ENCODE results near the gene ETHE1. TPM values are rescaled to one million over a fixed set of nuclear protein-coding genes. Genes with fewer than 3 reads are reported as not detected.

Gene ETHE1, protein sequence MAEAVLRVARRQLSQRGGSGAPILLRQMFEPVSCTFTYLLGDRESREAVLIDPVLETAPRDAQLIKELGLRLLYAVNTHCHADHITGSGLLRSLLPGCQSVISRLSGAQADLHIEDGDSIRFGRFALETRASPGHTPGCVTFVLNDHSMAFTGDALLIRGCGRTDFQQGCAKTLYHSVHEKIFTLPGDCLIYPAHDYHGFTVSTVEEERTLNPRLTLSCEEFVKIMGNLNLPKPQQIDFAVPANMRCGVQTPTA
- total RNA-seq (10 to 100 TPM; 23.9 to 24.8 TPM), polyA plus RNA-seq (10 to 100 TPM; 62.0 to 78.7 (median 64.5) TPM), total RNA-seq (13.2 to 33.2 (median 21.1) reads per million in 6 experiments)

- peaks cover 0 to 2% (median 0%) of the 10 kb centered on the region in 3 donors for H3K36me3 Mint-ChIP-seq
- H3K4me1 Mint-ChIP-seq: peaks cover 10 to 38% (median 28%) of the 10 kb centered on the region in 4 donors
- peak within 1 kb of the TSS; percentile 75 to 97 (median 90) for H3K27ac Mint-ChIP-seq
- POLR2A ChIA-PET: interaction anchor here (0.7 to 3.0 kb wide), 6 partner anchors 7 to 89 kb away, joined by 3 to 21 read pairs (median 4); partner anchors contain the start of genes IRGQ and ZNF576
- no peaks in the 10 kb centered on the region for H3K27me3 Mint-ChIP-seq
- H3K9me3 Mint-ChIP-seq: no peaks in the 10 kb centered on the region
- peak; percentile 72 to 87 for ATAC-seq
- peak; percentile 35 to 75 (median 61) for DNase-seq
- peak within 1 kb of the TSS; percentile 73 to 94 (median 79) for H3K4me3 Mint-ChIP-seq
These were observed at the start of gene ETHE1 for GRCh38 chr19:43526884-43527859. Gene ETHE1 (minus strand): TSS chr19:43527201. CDS start chr19:43527177, 24 bp downstream.

- no peaks in the 10 kb centered on the region for H3K27me3 Mint-ChIP-seq
- H3K9me3 Mint-ChIP-seq: no peaks in the 10 kb centered on the region
- peaks cover 0 to 15% (median 0%) of the 10 kb centered on the region in 3 donors for H3K36me3 Mint-ChIP-seq
- H3K27ac Mint-ChIP-seq: peak overlapping the region in 9 of 10 donors; percentile 87 to 100 (median 99)
- H3K4me1 Mint-ChIP-seq: peaks cover 25 to 67% (median 55%) of the 10 kb centered on the region in 4 donors
- ATAC-seq (no peak), DNase-seq (peak in 1 of 10 donors; percentile 23)
- POLR2A ChIA-PET: interaction anchor here (1.1 to 4.7 kb wide), 3 partner anchors 14 to 20 kb away, joined by 3 to 55 read pairs (median 9); partner anchors contain the start of genes IRGQ and ZNF576
- peak overlapping the region; percentile 57 to 99 (median 96) for H3K4me3 Mint-ChIP-seq
These were observed 49.2 kb upstream of the ETHE1 start for GRCh38 chr19:43575955-43576878.

DNA sequence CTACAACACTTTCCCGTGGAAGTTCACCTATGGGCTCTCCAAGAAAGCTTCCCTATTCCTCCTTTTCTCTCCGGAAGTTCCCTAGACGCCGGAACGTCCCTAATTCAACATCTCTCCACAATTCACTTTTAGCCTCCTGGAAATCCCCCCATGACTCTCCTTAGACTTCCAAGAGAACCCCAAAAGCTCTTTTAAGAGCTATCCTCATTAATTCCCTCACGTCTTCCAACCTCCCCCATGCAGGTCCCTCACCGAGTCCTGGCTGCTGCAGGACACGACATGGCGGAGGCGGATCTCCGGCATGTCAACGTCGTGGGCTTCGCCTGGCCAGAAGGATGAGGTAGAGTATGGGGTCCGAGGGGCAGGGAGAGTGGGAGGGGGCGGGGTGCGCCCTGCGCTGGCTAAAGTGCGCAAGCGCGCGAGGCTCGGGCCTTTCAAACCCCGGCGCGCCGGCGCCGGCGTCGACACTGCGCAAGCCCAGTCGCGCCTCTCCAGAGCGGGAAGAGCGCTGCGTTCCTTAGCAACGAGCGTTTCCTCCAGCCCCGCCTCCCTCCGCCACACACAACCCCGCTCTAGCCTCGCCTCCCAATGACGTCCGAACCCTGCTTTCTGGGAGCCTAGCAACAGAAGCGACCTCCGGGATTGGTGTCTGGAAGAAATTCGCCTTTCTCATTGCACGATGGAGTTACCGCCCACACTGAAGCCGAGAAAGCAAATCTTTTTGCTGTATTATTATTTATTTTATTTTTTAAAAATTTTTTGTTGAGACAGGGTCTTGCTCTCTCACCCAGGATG lies 48.4 kb upstream of the ETHE1 start, which contains the start of the genes PINLYP and XRCC1:
Gene PINLYP (plus strand): TSS at position 646 of the 795 bp plus-strand sequence. CDS start 1,391 bp downstream, outside the sequence.
Gene XRCC1 (minus strand): TSS at position 372 of the 795 bp plus-strand sequence. CDS start 69 bp downstream, at position 303.
- H3K4me1 Mint-ChIP-seq: peaks cover 29 to 69% (median 63%) of the 10 kb centered on the region in 4 donors
- no peaks in the 10 kb centered on the region for H3K9me3 Mint-ChIP-seq
- peak; percentile 86 to 99 (median 97) for DNase-seq
- H3K27ac Mint-ChIP-seq: peak within 1 kb of the TSS; percentile 87 to 100 (median 98)
- H3K36me3 Mint-ChIP-seq: peaks cover 0 to 19% (median 0%) of the 10 kb centered on the region in 3 donors
- H3K27me3 Mint-ChIP-seq: no peaks in the 10 kb centered on the region
- POLR2A ChIA-PET: interaction anchor here (0.6 to 4.7 kb wide), 9 partner anchors 11 to 112 kb away, joined by 3 to 55 read pairs (median 4); partner anchors contain the start of genes IRGQ and ZNF576
- H3K4me3 Mint-ChIP-seq: peak within 1 kb of the TSS; percentile 91 to 99 (median 96)
- peak; percentile 95 to 98 for ATAC-seq

DNA sequence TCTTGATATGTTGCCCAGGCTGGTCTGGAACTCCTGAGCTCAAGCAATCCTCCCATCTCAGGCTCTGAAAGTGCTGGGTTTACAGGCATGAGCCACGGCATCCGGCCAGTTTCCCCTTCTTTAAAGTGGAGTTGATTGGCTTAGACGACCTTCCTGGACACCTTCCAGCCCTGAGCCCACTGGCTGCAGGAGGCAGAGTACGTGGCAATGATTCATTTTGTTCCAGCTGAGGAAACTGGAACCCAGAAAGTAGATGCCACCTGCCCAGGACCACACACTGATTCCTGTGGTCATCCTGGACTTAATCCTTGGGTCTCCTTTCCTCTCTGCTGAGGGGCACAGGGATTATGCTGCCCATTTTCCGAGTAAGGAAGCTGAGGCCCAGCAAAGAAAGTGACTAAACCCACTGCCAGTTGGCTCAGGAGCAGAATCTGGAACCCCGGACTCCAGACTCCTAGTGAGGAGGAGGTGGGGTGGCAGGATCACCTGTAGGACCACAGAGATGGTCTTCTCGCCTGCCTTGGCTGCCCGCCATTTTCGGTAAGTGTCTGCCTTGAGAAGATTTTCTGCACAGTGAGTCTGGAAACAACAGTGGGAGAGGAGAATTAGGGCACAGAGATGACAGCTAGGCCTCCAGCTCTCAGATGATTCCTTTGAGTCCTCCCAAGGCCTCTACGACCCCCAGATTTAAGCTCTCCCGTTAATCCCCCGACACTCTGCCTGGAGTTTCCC lies 47.6 kb upstream of the ETHE1 start:
- H3K27me3 Mint-ChIP-seq: no peaks in the 10 kb centered on the region
- DNase-seq (no peak), ATAC-seq (no peak)
- H3K4me1 Mint-ChIP-seq: peaks cover 26 to 68% (median 63%) of the 10 kb centered on the region in 4 donors
- H3K9me3 Mint-ChIP-seq: no peaks in the 10 kb centered on the region
- POLR2A ChIA-PET: interaction anchor here (0.6 to 4.7 kb wide), 10 partner anchors 11 to 111 kb away, joined by 3 to 55 read pairs (median 4); partner anchors contain the start of genes IRGQ and ZNF576
- peak overlapping the region; percentile 87 to 100 (median 98) for H3K27ac Mint-ChIP-seq
- H3K36me3 Mint-ChIP-seq: peaks cover 0 to 20% (median 0%) of the 10 kb centered on the region in 3 donors
- H3K4me3 Mint-ChIP-seq: peak overlapping the region; percentile 91 to 99 (median 96)

DNA sequence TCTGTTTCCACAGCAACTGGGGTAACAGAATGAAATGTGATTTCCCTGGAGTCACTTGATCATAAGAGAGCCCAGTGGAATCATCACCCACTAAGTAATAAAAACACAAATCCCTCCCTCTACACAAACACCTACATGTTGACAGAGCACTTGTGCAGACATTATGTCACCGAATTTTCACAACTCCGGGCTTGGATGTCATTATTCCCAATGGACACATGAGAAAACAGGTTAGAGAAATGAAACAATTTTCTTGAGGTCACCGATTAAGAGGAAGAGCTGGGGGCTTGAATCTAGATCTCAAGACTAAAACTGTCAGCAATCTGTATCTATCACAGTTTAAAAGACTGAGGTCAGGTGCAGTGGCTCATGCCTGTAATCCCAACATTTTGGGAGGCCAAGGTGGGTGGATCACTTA lies 45.2 kb upstream of the ETHE1 start:
- peak overlapping the region in 4 of 10 donors; percentile 9 to 47 (median 31) for H3K4me3 Mint-ChIP-seq
- H3K36me3 Mint-ChIP-seq: peaks cover 0 to 24% (median 0%) of the 10 kb centered on the region in 3 donors
- H3K27ac Mint-ChIP-seq: peak overlapping the region; percentile 12 to 79 (median 66)
- ATAC-seq (no peak), DNase-seq (no peak)
- peaks cover 24 to 62% (median 55%) of the 10 kb centered on the region in 4 donors for H3K4me1 Mint-ChIP-seq
- no peaks in the 10 kb centered on the region for H3K9me3 Mint-ChIP-seq
- H3K27me3 Mint-ChIP-seq: no peaks in the 10 kb centered on the region
- POLR2A ChIA-PET: interaction anchor here (0.8 to 4.7 kb wide), 2 partner anchors 11 to 24 kb away, joined by 3 to 55 read pairs; partner anchors contain the start of genes IRGQ and ZNF576

GRCh38 chr19:43570174-43570791 lies 43.3 kb upstream of the ETHE1 start:
- DNase-seq (no peak), ATAC-seq (no peak)
- H3K36me3 Mint-ChIP-seq: peaks cover 0 to 26% (median 0%) of the 10 kb centered on the region in 3 donors
- POLR2A ChIA-PET: interaction anchor here (1.2 to 1.3 kb wide), 2 partner anchors 37 kb away, joined by 4 to 6 read pairs; partner anchors contain the start of gene ZNF575
- H3K4me1 Mint-ChIP-seq: peaks cover 21 to 59% (median 51%) of the 10 kb centered on the region in 4 donors
- H3K27me3 Mint-ChIP-seq: no peaks in the 10 kb centered on the region
- peak overlapping the region; percentile 16 to 87 (median 76) for H3K27ac Mint-ChIP-seq
- no peaks in the 10 kb centered on the region for H3K9me3 Mint-ChIP-seq
- peak overlapping the region in 1 of 10 donors; percentile 7 for H3K4me3 Mint-ChIP-seq

DNA sequence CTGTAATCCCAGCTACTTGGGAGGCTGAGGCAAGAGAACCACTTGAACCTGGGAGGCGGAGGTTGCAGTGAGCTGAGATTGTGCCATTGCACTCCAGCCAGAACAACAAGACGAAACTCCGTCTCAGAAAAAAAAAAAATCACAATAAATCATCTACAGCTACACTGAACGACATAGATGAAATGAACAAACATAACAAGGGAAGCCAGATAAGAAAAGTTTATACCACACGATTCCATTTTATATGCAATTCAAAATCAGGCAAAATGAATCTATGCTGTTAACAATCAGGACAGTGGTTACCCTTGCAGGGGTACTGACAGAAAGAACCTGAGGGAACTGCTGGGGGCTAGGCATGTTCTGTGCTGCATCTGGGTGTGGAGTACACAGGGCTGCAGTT lies 42.7 kb upstream of the ETHE1 start:
- POLR2A ChIA-PET: interaction anchor here (1.3 kb wide), 1 partner anchor 36 kb away, joined by 6 read pairs; no protein-coding TSS in a partner anchor
- no peak for DNase-seq
- Mint-ChIP-seq H3K4me3 (peak overlapping the region in 1 of 10 donors; percentile 4), H3K9me3 (peaks cover 0 to 1% (median 0%) of the 10 kb centered on the region in 9 donors), H3K36me3 (peaks cover 0 to 22% (median 0%) of the 10 kb centered on the region in 3 donors), H3K27ac (peak overlapping the region in 8 of 10 donors; percentile 40 to 86 (median 74)), H3K27me3 (no peaks in the 10 kb centered on the region), H3K4me1 (peaks cover 23 to 59% (median 51%) of the 10 kb centered on the region in 4 donors)
- ATAC-seq: no peak

- Mint-ChIP-seq H3K36me3 (peaks cover 0 to 21% (median 0%) of the 10 kb centered on the region in 3 donors), H3K27ac (peak overlapping the region; percentile 87 to 98 (median 94)), H3K4me1 (peaks cover 35 to 67% (median 64%) of the 10 kb centered on the region in 4 donors), H3K4me3 (peak overlapping the region in 6 of 10 donors; percentile 29 to 62 (median 46)), H3K27me3 (no peaks in the 10 kb centered on the region), H3K9me3 (peaks cover 0 to 1% (median 0%) of the 10 kb centered on the region in 9 donors)
- peak in 3 of 10 donors; percentile 10 to 19 (median 15) for DNase-seq
- ATAC-seq: no peak
- POLR2A ChIA-PET: interaction anchor here (0.9 to 7.6 kb wide), 2 partner anchors 15 to 31 kb away, joined by 4 to 35 read pairs; partner anchors contain the start of genes IRGQ and ZNF576
These were observed 37.8 kb upstream of the ETHE1 start for GRCh38 chr19:43564800-43565199.

DNA sequence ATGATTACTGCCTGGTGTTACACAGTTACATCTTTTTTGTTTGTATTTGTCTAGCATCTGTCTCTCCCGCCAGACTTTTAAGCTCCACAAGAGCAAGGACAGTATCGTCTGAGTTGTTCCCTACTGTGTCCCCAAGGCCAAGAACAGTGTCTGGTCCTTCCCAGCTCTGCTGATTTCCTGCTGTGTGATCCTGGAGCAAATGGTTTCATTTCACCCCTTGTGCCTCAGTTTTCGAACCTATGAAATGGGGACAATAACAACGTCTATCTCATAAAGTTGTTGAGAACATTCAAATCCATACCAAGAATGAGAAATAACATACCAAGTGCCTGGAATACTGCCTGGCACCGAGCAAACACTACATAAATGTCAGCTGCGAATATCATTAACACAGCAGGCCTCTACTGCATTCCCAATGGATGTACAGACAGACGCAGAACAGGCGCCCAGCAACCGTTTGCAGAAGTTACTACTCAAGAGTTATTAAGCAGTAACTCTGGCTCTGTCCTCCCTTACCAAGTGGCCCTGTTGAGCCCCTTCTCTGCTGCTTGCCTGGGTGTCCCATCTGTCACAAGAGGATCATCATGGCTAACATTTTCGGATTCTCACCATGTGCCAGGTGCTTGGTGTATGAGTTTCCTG lies 36.9 kb upstream of the ETHE1 start:
- Mint-ChIP-seq H3K9me3 (peaks cover 0 to 1% (median 0%) of the 10 kb centered on the region in 9 donors), H3K36me3 (peaks cover 0 to 27% (median 0%) of the 10 kb centered on the region in 3 donors), H3K4me3 (peak overlapping the region; percentile 3 to 91 (median 66)), H3K27ac (peak overlapping the region; percentile 91 to 98 (median 96)), H3K4me1 (peaks cover 35 to 68% (median 66%) of the 10 kb centered on the region in 4 donors), H3K27me3 (no peaks in the 10 kb centered on the region)
- DNase-seq (no peak), ATAC-seq (no peak)
- POLR2A ChIA-PET: interaction anchor here (0.7 to 7.6 kb wide), 4 partner anchors 11 to 32 kb away, joined by 3 to 35 read pairs (median 4); partner anchors contain the start of genes IRGQ, XRCC1 and ZNF576
